ENCODE measurements around the gene FGD1.
"Not testable (repeated sequence)": the region's sequence is repeated elsewhere in the genome, so short reads cannot be mapped to it uniquely, and the experiment has no call there.

FGD1 gene

GRCh38 chrX:54495814-54496516 is at the start of gene FGD1:
Gene FGD1 (minus strand): TSS chrX:54496234. CDS start chrX:54495432, 802 bp downstream.
- H3K4me3 ChIP-seq (ENCODE audit: low read length): peak within 1 kb of the TSS; percentile 60
- no peak for DNase-seq (ENCODE audit: low read depth)
- no peak for TF ChIP-seq CTCF (conservative IDR thresholded peaks at IDR 0.05; ENCODE audit: low read depth, low read length)

- DNase-seq (ENCODE audit: low read depth); H3K4me3 ChIP-seq (ENCODE audit: low read length): not testable (repeated sequence)
These were observed 46.2 kb upstream of the FGD1 start for GRCh38 chrX:54542239-54542638.

DNA sequence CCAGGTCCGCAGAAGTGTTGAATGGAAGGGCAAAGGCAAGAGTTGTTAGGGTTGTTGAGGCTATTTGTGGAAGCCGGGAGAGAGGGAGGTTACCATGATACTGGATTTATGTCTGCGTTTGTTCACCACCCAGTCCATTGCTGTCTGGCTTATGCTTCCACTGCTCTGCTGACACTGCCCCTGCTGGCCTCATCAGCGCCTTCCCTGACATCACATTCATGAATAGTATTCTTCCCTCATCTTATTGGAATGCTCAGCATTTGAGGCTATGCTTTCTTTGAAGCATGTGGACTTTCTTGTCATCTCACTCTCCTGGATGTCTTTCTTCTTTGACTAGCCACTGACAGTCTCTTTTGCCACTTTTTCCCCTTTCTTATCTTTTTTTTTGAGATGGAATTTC is 44.3 kb upstream of the FGD1 start:
- DNase-seq (ENCODE audit: low read depth): no peak
- TF ChIP-seq CTCF (conservative IDR thresholded peaks at IDR 0.05; ENCODE audit: low read depth, low read length): no peak

GRCh38 chrX:54534271-54534670 is 38.2 kb upstream of the FGD1 start:
- DNase-seq (ENCODE audit: low read depth): no peak
- no peak overlapping the region for H3K4me3 ChIP-seq (ENCODE audit: low read length)
- no peak for TF ChIP-seq CTCF (conservative IDR thresholded peaks at IDR 0.05; ENCODE audit: low read depth, low read length)

More for the DNA sequence above, 44.3 kb upstream of the FGD1 start:
- H3K4me3 ChIP-seq (ENCODE audit: low read length): no peak overlapping the region

- H3K4me3 ChIP-seq (ENCODE audit: low read length): peak overlapping the region; percentile 91
- TF ChIP-seq CTCF (conservative IDR thresholded peaks at IDR 0.05; ENCODE audit: low read depth, low read length): no peak
- no peak for DNase-seq (ENCODE audit: low read depth)
These were observed 34.4 kb upstream of the FGD1 start for GRCh38 chrX:54530357-54530900.

GRCh38 chrX:54529552-54530356 is 33.7 kb upstream of the FGD1 start, which contains the start of gene GNL3L:
Gene GNL3L (plus strand): TSS chrX:54530219. CDS start chrX:54532567, 2,348 bp downstream.
- peak; percentile 43 for DNase-seq (ENCODE audit: low read depth)
- H3K4me3 ChIP-seq (ENCODE audit: low read length): peak within 1 kb of the TSS; percentile 91
- no peak for TF ChIP-seq CTCF (conservative IDR thresholded peaks at IDR 0.05; ENCODE audit: low read depth, low read length)

DNA sequence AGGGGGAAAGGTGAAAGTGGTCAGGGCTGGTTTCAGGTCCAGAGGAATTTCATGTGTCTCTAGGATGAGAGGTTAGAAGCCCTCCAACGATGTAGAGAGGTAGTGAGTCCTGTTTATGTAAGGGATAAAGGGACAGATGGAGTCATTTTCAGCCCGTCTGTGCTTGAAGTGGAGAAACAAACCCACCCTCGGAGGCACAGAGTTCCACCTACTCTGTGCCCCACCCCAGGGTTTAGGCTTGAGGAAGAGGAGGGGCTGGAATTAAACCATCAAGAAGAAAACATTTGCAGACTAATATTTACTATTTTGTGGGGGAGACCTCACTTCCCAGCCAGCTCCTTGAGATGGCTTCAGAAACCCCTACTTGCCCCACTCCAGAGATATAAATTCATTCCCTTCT is 33.1 kb upstream of the FGD1 start:
- peak overlapping the region; percentile 62 for H3K4me3 ChIP-seq (ENCODE audit: low read length)
- TF ChIP-seq CTCF (conservative IDR thresholded peaks at IDR 0.05; ENCODE audit: low read depth, low read length): no peak
- DNase-seq (ENCODE audit: low read depth): no peak

Measured in retinal pigment epithelial cell (primary cell).